AG09319 (cell line): ENCODE measurements around the gene HCCS.

ENCODE experiments used
- DNase-seq: peaks from one replicate; pipeline ENCODE4 v3.0.0-alpha.2; 2010; ENCODE audit warnings: low read depth; ENCODE audit errors: extremely low read depth
- TF ChIP-seq, protein P1 (sequence below): IDR thresholded peaks from 2 replicates; pipeline ENCODE4 v1.5.1; 2011; ENCODE audit warnings: low read depth, mild to moderate bottlenecking, inconsistent platforms, low read length, moderate library complexity

The HCCS gene

DNA sequence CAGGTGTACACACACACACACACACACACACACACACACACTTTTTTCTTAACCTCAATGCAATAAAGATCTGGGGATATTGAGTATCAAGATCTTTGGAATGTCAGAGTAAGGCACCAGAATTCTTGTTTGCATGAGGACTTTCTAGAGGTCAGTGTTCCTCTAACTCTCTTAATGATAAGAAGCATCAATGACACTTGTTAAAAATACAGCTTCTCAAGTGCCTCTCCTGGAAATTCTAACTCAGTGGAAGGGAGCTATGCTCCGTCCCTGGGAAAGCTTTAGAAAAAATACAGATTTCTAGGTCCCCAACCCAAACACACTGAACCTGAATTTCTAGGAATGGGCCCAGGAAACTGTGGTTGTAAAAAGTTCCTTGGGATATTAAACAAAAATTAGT is 25.8 kb upstream of the HCCS start:
- TF ChIP-seq, protein P1, sequence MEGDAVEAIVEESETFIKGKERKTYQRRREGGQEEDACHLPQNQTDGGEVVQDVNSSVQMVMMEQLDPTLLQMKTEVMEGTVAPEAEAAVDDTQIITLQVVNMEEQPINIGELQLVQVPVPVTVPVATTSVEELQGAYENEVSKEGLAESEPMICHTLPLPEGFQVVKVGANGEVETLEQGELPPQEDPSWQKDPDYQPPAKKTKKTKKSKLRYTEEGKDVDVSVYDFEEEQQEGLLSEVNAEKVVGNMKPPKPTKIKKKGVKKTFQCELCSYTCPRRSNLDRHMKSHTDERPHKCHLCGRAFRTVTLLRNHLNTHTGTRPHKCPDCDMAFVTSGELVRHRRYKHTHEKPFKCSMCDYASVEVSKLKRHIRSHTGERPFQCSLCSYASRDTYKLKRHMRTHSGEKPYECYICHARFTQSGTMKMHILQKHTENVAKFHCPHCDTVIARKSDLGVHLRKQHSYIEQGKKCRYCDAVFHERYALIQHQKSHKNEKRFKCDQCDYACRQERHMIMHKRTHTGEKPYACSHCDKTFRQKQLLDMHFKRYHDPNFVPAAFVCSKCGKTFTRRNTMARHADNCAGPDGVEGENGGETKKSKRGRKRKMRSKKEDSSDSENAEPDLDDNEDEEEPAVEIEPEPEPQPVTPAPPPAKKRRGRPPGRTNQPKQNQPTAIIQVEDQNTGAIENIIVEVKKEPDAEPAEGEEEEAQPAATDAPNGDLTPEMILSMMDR = no peak
- DNase-seq = no peak

DNA sequence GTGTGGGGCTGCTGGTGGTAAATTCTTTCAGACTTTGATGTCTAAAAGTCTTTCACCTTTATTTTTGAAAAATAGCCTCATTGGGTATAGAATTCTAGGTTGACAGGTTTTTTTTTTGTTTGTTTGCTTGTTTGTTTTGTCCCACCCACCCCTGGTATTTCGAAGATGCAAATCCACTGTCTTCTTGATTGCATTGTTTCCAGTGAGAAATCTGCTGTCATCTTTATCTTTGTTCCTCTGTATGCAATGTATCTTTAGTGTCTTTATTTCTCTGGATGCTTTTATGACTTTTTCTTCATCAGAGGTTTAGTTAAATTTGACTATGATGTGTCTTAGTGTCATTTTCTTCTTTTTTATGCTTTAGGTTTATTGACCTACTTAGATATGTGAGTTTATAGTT is 21.3 kb upstream of the HCCS start:
- TF ChIP-seq, protein P1 = no peak
- no peak for DNase-seq

DNA sequence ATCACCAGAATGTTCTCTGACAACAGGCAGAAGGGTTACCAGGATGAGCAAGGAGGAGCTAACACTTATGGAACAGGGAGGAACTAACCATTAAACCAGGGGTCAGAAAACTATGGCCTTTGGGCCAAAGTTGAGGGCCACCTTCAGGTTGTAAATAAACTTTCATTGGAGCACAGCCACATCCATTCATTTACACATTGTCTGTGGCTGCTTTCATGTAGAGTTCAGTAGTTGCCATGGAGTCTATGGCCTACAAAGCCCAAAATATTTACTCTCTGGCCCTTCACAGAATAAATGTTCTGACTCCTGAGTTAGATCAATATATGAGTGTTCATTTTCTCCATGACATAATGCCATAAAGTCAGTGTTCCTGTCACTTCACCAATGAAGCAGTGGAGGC is 13.2 kb upstream of the HCCS start:
- DNase-seq = no peak
- TF ChIP-seq, protein P1 = no peak

DNA sequence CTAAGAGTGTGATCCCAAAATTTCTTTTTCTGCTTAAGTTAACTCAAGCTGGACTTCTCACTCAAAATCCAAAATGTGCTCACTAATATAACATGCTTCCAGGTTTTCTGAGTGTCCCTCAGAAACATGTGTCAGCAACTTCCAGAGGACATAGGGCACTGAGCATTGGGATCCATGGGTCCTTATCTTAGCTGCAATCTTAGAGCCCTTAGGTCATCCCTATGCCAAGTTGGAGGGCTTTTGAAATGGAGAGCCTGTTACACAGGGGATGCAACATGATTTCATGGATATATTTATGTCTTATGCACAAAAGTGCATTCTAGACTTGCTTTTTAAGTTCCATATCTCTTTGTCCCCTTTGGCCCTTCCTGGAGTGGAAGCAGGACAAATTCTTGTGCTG is 11.7 kb upstream of the HCCS start:
- TF ChIP-seq, protein P1 = no peak

DNA sequence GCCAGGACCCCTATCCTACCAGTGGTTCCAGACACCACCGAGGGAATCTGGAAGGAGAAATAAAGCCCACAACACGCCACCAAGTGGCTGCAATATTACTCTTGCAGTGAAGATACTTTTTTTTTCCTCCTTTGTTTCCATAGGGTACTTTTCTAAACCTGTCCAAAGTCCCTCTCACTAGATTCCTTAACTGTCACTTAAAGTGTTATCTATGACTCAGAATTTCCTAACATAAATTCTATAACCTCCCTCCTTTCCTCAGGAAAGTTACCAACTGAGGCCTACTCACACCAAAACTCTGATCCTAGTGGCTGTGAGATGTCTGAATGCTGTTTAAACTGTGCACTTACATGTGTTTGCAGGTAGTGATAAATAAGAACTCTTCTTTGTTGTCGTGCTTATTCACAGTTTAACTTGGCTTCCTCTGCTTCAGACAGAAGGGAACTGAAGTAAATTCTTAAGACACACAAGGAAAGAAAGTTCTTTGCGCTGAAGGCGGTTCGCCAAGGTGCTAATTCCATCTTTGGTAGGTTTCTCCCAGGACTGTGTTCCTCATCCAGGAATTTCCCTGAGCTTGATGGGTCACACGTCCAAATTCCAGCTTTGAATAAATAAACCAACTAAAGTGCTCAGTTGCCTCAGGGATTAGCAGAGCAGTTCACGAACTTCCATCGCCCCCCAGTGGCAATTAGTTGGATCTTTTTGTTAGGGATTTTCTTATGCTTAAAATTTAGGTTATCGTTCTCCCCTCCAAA is 10.7 kb upstream of the HCCS start:
- peak; percentile 41 for DNase-seq
- TF ChIP-seq, protein P1 = peak; percentile 43

More for the DNA sequence above, 11.7 kb upstream of the HCCS start:
- DNase-seq = no peak

DNA sequence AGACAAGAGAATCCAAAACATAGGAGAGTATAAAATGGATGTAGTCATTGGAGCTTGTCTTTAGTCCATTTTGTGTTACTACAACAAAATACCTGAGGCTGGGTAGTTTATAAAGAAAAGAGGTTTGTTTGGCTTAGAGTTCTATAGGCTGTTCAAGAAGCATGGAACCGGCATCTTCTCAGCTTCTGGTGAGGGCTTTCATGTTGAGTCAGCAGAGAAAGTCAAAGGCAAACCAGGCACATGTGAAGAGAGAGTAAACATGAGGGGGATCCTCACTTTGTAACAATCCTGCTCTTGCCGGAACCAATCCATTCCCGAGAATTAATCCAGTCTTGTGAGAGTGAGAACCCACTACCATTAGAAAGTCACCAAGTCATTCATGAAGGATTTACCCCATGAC is 8.1 kb upstream of the HCCS start:
- no peak for DNase-seq
- TF ChIP-seq, protein P1 = no peak

DNA sequence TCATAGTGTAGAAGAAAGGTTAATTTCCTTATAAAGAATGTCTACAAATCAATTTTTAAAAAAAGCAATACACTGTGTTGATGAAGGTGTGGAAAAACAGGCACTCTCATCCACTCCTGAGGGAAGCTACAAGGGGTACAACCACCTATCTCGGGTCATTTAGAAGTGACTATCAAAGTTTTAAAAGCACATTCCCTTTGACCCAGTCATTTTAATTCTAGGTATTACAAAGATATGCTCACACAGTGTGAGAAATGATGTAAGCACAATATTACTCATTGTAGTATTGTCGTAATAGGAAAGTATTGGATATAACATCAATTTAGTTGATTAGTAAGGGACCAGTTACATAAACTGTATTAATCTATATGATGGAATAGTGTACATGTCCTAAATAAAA is 7.4 kb upstream of the HCCS start:
- no peak for DNase-seq
- TF ChIP-seq, protein P1 = no peak
